ENCODE measurements around the gene TMEM255B.
"Not testable (repeated sequence)": the region's sequence is repeated elsewhere in the genome, so short reads cannot be mapped to it uniquely, and the experiment has no call there.

Gene TMEM255B

GRCh38 chr13:113770441-113770840, 11.4 kb downstream of the TMEM255B start:
- no peak for DNase-seq

DNA sequence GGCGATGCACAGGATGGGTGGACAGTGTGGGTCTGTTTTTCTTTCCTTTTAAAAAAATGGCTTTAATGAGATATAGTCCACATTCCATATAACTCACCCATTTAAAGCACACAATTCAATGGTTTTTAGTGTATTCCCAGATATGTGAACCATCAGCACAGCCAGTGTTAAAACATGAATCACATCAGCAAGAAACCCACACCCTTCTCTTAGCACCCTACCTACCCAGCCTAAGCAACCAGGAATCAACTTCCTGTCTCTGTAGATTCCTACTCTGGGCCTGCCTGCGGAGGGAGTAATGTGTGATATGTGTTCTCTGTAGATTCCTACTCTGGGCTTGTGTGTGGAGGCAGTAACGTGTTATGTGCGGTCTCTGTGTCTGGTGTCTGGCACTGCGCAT, 11.9 kb downstream of the TMEM255B start:
- DNase-seq, result no peak

- DNase-seq, result no peak
Measured at GRCh38 chr13:113771709-113772331, 12.8 kb downstream of the TMEM255B start.

DNA sequence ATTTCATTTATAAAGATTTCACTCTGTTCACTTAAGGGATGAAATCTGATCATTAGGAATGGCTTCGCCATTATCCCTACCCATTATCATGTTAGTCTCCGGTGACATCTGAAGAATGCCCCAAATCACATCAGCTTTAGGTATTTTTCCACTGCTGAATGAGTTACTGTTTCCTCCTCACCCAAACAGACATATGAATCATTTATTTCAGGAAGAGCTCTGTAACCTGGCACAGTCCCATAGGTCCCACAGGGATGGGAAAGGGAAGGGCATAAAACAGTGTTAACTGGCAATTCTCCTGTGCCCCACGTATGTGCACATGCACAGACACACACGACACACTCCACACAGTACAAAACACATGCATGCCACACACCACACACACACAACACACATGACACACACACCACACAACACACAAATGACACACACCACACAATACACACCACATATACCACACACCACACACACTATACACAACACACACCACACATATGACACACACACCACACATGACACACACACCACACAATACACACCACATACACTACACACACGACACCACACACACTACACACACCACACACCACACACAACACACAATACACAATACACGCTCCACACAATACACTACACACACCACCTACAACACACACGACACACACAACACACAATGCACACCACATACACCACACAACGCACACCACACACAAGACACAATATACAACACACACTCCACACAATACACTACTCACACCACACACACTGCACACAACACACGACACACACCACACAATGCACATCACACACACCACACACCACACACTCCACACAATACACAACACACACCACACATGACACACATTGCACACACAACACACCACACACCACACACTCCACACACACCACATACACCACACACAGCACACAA, 15.4 kb downstream of the TMEM255B start:
- DNase-seq, result peak in 1 of 2 experiments; percentile 17

- DNase-seq, result no peak
Measured at GRCh38 chr13:113775451-113776145, 16.6 kb downstream of the TMEM255B start.

GRCh38 chr13:113776231-113777125, 17.5 kb downstream of the TMEM255B start:
- no peak for DNase-seq

- DNase-seq, result no peak
Measured at GRCh38 chr13:113777311-113778260, 18.6 kb downstream of the TMEM255B start.

GRCh38 chr13:113781571-113781970, 22.5 kb downstream of the TMEM255B start:
- no peak for DNase-seq

GRCh38 chr13:113782472-113782871, 23.4 kb downstream of the TMEM255B start:
- no peak for DNase-seq

- DNase-seq, result no peak
Measured at GRCh38 chr13:113783200-113783881, 24.3 kb downstream of the TMEM255B start.

GRCh38 chr13:113783966-113784644, 25.1 kb downstream of the TMEM255B start:
- no peak for DNase-seq

- no peak for DNase-seq
Measured at GRCh38 chr13:113784645-113785024, 25.6 kb downstream of the TMEM255B start.

- DNase-seq, result no peak
Measured at GRCh38 chr13:113785051-113786010, 26.3 kb downstream of the TMEM255B start.

DNA sequence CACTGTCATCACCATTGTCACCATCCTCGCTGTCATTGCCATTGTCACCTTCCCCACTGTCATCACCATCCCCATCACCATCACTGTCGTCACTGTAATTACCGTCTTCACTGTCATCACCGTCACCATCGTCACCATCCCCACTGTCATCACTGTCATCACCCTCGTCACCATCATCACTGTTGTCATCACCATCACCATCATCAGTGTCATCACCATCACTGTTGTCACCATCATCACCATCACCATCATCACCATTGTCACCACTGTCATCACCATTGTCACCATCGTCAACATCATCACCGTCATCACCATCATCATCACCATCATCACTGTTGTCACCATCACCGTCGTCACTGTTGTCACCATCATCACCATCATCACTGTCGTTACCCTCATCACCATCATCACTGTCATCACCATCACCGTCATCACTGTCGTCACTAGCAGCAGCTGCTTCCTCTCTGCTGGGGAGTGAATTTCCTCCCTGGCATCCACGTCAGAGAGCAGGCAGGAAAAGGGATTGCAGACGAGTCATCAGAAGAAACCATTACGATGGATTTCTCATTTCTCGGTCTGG, 27.3 kb downstream of the TMEM255B start:
- no peak for DNase-seq

- DNase-seq, result no peak
Measured at GRCh38 chr13:113787694-113788093, 28.7 kb downstream of the TMEM255B start.

- DNase-seq, result no peak
Measured at GRCh38 chr13:113788413-113789135, 29.5 kb downstream of the TMEM255B start.

- DNase-seq, result no peak
Measured at GRCh38 chr13:113789167-113789566, 30.1 kb downstream of the TMEM255B start.

GRCh38 chr13:113789931-113790330, 30.9 kb downstream of the TMEM255B start:
- not testable (repeated sequence) for DNase-seq
